Progenitor cell of endocrine pancreas (in vitro differentiated cells): ENCODE data around the gene CLEC20A. TPM values are rescaled to one million over a fixed set of nuclear protein-coding genes. Genes with fewer than 3 reads are reported as not detected.
A peak's percentile ranks its signal among the peaks of the same experiment; 100 is the strongest.

Experiments
- DNase-seq: peaks from one replicate; pipeline ENCODE4 v3.0.0; 2021; ENCODE audit warnings: low spot score; ENCODE audit not compliant: unreplicated experiment
- H3K27ac Mint-ChIP-seq: 2 replicates; pipeline ENCODE4 v1.8.0; 2021; ENCODE audit warnings: mild to moderate bottlenecking, moderate library complexity, mixed read lengths
- H3K27me3 Mint-ChIP-seq: 2 replicates; pipeline ENCODE4 v1.8.0; 2021; ENCODE audit warnings: mixed read lengths
- H3K36me3 Mint-ChIP-seq: 2 replicates; pipeline ENCODE4 v1.8.0; 2022; ENCODE audit warnings: mixed read lengths; ENCODE audit not compliant: insufficient read depth
- H3K4me1 Mint-ChIP-seq: 2 replicates; pipeline ENCODE4 v1.8.0; 2021; ENCODE audit warnings: low read depth, mixed read lengths
- H3K4me3 Mint-ChIP-seq: 2 replicates; pipeline ENCODE4 v1.8.0; 2021; ENCODE audit warnings: low read depth, mild to moderate bottlenecking, moderate library complexity, mixed read lengths
- H3K9me3 Mint-ChIP-seq: 2 replicates; pipeline ENCODE4 v1.8.0; 2021; ENCODE audit warnings: low read depth, mixed read lengths
- CTCF ChIP-seq: fragments of 200-600 bp; sonication (generic); IDR thresholded peaks from one replicate; pipeline ENCODE4 v1.5.0; 2021; ENCODE audit warnings: antibody characterized with exemption, mild to moderate bottlenecking; ENCODE audit not compliant: unreplicated experiment
- total RNA-seq: library from RNA; stranded (reverse); gene quantifications from 2 replicates; pipeline ENCODE4 v1.2.1, GENCODE V29; 2021

Gene CLEC20A
- total RNA-seq, 1 donor from 2014 or later = not detected

- Mint-ChIP-seq H3K36me3 (no peaks in the 10 kb centered on the region), H3K27ac (no peak overlapping the region), H3K4me3 (no peak overlapping the region), H3K27me3 (peaks cover 8% of the 10 kb centered on the region), H3K4me1 (no peaks in the 10 kb centered on the region), H3K9me3 (no peaks in the 10 kb centered on the region)
- no peak for DNase-seq
- TF ChIP-seq CTCF = peak; percentile 40
Observed at GRCh38 chr1:178500091-178500770, 3.5 kb upstream of the CLEC20A start.

GRCh38 chr1:178498896-178499675, 2.3 kb upstream of the CLEC20A start:
- no peak for TF ChIP-seq CTCF
- no peaks in the 10 kb centered on the region for H3K9me3 Mint-ChIP-seq
- no peak for DNase-seq
- H3K4me1 Mint-ChIP-seq = no peaks in the 10 kb centered on the region
- no peaks in the 10 kb centered on the region for H3K36me3 Mint-ChIP-seq
- H3K27ac Mint-ChIP-seq = no peak overlapping the region
- no peak overlapping the region for H3K4me3 Mint-ChIP-seq
- H3K27me3 Mint-ChIP-seq = peaks cover 5% of the 10 kb centered on the region

GRCh38 chr1:178497903-178498478, 1.2 kb upstream of the CLEC20A start:
- Mint-ChIP-seq H3K4me1 (no peaks in the 10 kb centered on the region), H3K36me3 (no peaks in the 10 kb centered on the region)

GRCh38 chr1:178495741-178496409, 889 bp downstream of the CLEC20A start:
- no peak overlapping the region for H3K27ac Mint-ChIP-seq
- no peaks in the 10 kb centered on the region for H3K36me3 Mint-ChIP-seq
- no peak for DNase-seq
- peaks cover 7% of the 10 kb centered on the region for H3K27me3 Mint-ChIP-seq
- TF ChIP-seq CTCF = no peak
- no peak overlapping the region for H3K4me3 Mint-ChIP-seq
- no peaks in the 10 kb centered on the region for H3K9me3 Mint-ChIP-seq
- H3K4me1 Mint-ChIP-seq = no peaks in the 10 kb centered on the region

More at GRCh38 chr1:178497903-178498478, 1.2 kb upstream of the CLEC20A start:
- no peak for DNase-seq
- H3K27me3 Mint-ChIP-seq = peaks cover 5% of the 10 kb centered on the region
- no peaks in the 10 kb centered on the region for H3K9me3 Mint-ChIP-seq
- no peak overlapping the region for H3K4me3 Mint-ChIP-seq
- H3K27ac Mint-ChIP-seq = peak overlapping the region; percentile 10
- TF ChIP-seq CTCF = no peak

- Mint-ChIP-seq H3K27me3 (peaks cover 7% of the 10 kb centered on the region), H3K36me3 (no peaks in the 10 kb centered on the region), H3K27ac (no peak overlapping the region), H3K9me3 (no peaks in the 10 kb centered on the region), H3K4me3 (no peak overlapping the region), H3K4me1 (no peaks in the 10 kb centered on the region)
- DNase-seq = no peak
- no peak for TF ChIP-seq CTCF
Observed at GRCh38 chr1:178495158-178495557, 1.6 kb downstream of the CLEC20A start.
